ENCODE data around the gene SMG5. TPM values are rescaled to one million over a fixed set of nuclear protein-coding genes. Genes with fewer than 3 reads are reported as not detected.

SMG5 gene
- total and polyA plus RNA-seq, 7 donors: 46.8 to 90.7 (median 72.4) TPM

DNA sequence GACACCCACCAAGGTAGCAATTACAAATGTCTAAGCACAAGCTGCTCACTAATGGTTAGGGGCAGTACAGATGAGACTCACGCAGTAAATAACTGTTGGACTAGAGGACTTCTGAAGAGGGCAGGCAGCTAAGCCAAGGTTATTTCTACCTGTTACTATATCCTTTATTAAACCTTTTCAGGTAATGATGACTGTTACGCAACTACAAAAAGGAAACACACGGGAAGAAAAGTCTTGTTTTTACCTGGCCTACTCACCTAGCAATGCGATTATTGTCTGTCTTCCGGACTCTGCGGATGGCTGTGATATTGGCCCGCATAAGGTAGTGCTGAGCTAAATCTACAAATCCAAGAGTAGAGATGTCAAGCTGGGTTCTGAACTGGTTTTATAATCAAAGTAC, 34.3 kb upstream of the SMG5 start:
- Histone ChIP-seq H3K27ac (no peak overlapping the region), H3K27me3 (ENCODE audit: insufficient read depth in 3 of 3, low read length in 2 of 3) (no peaks in the 10 kb centered on the region), H3K4me3 (no peak overlapping the region), H3K36me3 (ENCODE audit: insufficient read depth in 1 of 2, low read depth in 1 of 2) (peaks cover 41 to 100% of the 10 kb centered on the region in 2 donors), H3K9me3 (no peaks in the 10 kb centered on the region), H3K4me1 (no peaks in the 10 kb centered on the region)
- ATAC-seq (no peak), DNase-seq (no peak)
- TF ChIP-seq, protein P1, sequence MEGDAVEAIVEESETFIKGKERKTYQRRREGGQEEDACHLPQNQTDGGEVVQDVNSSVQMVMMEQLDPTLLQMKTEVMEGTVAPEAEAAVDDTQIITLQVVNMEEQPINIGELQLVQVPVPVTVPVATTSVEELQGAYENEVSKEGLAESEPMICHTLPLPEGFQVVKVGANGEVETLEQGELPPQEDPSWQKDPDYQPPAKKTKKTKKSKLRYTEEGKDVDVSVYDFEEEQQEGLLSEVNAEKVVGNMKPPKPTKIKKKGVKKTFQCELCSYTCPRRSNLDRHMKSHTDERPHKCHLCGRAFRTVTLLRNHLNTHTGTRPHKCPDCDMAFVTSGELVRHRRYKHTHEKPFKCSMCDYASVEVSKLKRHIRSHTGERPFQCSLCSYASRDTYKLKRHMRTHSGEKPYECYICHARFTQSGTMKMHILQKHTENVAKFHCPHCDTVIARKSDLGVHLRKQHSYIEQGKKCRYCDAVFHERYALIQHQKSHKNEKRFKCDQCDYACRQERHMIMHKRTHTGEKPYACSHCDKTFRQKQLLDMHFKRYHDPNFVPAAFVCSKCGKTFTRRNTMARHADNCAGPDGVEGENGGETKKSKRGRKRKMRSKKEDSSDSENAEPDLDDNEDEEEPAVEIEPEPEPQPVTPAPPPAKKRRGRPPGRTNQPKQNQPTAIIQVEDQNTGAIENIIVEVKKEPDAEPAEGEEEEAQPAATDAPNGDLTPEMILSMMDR (IDR thresholded peaks at IDR 0.05): no peak
- intact Hi-C loops (cut with DNase I): loop anchor here in 1 of 2 donors (5.0 to 10.0 kb wide), 2 partner anchors 50 to 652 kb away; no protein-coding TSS in a partner anchor
- WGBS, 3 donors: 93 to 95% (median 93%) methylated on average over 7 of the region's 7 CpGs

DNA sequence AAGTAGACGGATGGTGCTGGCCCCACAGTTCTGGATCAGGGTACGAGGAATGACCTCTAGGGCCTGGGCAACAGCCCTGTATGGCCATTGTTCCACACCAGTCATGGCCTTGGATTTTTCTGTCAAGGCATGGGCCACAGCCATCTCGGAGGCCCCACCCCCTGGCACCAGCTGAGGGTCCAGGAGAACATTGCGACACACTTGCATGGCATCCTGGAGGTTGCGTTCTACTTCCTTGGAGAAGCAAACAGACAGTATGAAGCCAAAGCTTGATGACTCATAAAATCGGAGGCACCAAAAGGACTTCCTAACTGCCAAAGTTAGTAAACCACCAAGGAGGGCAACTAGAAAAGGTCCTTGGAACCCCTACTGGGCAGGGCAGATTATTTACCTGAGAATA, 28.3 kb upstream of the SMG5 start:
- WGBS, 3 donors: 66 to 88% (median 73%) methylated on average over 6 of the region's 6 CpGs
- DNase-seq: peak; percentile 60 to 83
- intact Hi-C loops (cut with DNase I): loop anchor here in 1 of 2 donors (10.0 kb wide), 1 partner anchor 646 kb away; no protein-coding TSS in a partner anchor

DNA sequence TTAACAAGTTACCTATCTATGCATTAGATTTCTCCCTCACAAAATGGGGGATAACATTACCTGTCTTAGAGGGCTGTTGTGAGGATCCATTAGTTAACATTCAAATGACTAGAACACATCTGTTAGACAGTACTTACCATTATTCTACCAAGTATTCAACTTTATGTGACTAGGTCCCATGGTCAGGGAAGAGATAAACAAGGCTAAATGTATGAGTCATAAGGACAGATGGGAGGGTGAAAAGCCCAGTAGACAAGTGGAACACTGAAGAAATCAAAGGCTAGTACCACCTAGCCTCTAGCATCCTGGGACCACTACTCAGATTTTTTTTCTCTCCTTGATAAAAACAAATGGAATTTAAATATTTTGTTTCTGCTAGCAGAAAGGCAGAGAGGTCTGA, 25.5 kb upstream of the SMG5 start:
- no peak overlapping the region for H3K27ac ChIP-seq
- TF ChIP-seq, protein P1 (IDR thresholded peaks at IDR 0.05): no peak
- no peaks in the 10 kb centered on the region for H3K4me1 ChIP-seq
- peaks cover 30 to 94% of the 10 kb centered on the region in 2 donors for H3K36me3 ChIP-seq (ENCODE audit: insufficient read depth in 1 of 2, low read depth in 1 of 2)
- DNase-seq: no peak
- intact Hi-C loops (cut with DNase I): no loop called here
- H3K9me3 ChIP-seq: no peaks in the 10 kb centered on the region
- no peaks in the 10 kb centered on the region for H3K27me3 ChIP-seq (ENCODE audit: insufficient read depth in 3 of 3, low read length in 2 of 3)
- ATAC-seq: peak in 1 of 4 donors; percentile 37
- no peak overlapping the region for H3K4me3 ChIP-seq

More for the DNA sequence above, 28.3 kb upstream of the SMG5 start:
- TF ChIP-seq, protein P1 (IDR thresholded peaks at IDR 0.05): no peak
- peak; percentile 81 to 95 (median 90) for ATAC-seq
- no peak overlapping the region for H3K4me3 ChIP-seq
- H3K27ac ChIP-seq: no peak overlapping the region
- no peaks in the 10 kb centered on the region for H3K27me3 ChIP-seq (ENCODE audit: insufficient read depth in 3 of 3, low read length in 2 of 3)
- H3K9me3 ChIP-seq: no peaks in the 10 kb centered on the region
- no peaks in the 10 kb centered on the region for H3K4me1 ChIP-seq
- H3K36me3 ChIP-seq (ENCODE audit: insufficient read depth in 1 of 2, low read depth in 1 of 2): peaks cover 33 to 100% of the 10 kb centered on the region in 2 donors

DNA sequence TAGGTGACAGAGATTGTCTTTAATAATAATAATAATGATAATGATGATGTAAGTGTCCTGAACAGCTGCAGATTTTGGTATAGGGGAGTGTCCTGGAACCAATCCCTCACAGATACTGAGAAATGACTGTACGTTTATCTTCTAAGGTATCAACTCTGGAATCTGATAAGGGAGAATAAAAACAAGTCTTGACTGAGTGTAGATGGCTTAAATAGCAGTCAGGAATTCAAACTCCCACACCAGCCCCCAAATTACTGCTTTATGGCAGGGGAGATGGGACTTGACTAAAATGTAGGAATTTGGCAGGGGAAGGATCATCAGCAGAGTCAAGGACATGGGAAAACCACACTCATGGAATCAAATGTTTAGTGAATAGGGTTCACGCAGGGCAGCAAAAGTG, 22.6 kb upstream of the SMG5 start:
- intact Hi-C loops (cut with DNase I): no loop called here
- TF ChIP-seq, protein P1 (IDR thresholded peaks at IDR 0.05): no peak
- Histone ChIP-seq H3K4me3 (no peak overlapping the region), H3K4me1 (no peaks in the 10 kb centered on the region), H3K36me3 (ENCODE audit: insufficient read depth in 1 of 2, low read depth in 1 of 2) (peaks cover 14 to 70% of the 10 kb centered on the region in 2 donors), H3K9me3 (no peaks in the 10 kb centered on the region), H3K27me3 (ENCODE audit: insufficient read depth in 3 of 3, low read length in 2 of 3) (no peaks in the 10 kb centered on the region), H3K27ac (no peak overlapping the region)
- 69 to 75% (median 71%) methylated on average over 2 of the region's 2 CpGs for WGBS, 3 donors
- ATAC-seq (no peak), DNase-seq (no peak)

DNA sequence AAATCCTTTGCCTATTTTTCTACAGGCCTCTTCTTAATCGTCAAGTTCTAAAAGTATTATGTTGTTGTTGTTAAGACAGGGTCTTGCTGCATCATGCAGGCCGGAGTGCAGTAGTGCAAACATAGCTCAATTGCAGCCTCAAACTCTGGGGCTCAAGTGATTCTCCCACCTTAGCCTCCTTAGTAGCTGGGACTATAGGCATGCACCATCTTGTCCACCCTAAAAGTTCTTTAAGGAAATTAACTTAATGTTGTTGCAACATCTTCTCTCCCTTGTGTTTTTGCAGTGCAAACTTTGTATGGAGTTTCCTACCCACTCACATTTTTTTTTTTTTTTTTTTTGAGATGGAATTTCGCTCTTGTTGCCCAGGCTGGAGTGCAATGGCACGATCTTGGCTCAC, 20.6 kb upstream of the SMG5 start:
- DNase-seq (no peak), ATAC-seq (no peak)
- 94 to 97% (median 95%) methylated on average over 2 to 4 of the region's 4 CpGs for WGBS, 3 donors
- Histone ChIP-seq H3K27me3 (ENCODE audit: insufficient read depth in 3 of 3, low read length in 2 of 3) (no peaks in the 10 kb centered on the region), H3K9me3 (no peaks in the 10 kb centered on the region), H3K4me1 (no peaks in the 10 kb centered on the region), H3K4me3 (no peak overlapping the region), H3K27ac (no peak overlapping the region), H3K36me3 (ENCODE audit: insufficient read depth in 1 of 2, low read depth in 1 of 2) (peaks cover 8 to 58% of the 10 kb centered on the region in 2 donors)
- TF ChIP-seq, protein P1 (IDR thresholded peaks at IDR 0.05): no peak
- intact Hi-C loops (cut with DNase I): no loop called here

Data from psoas muscle (tissue), 8 donors.